Cardiac fibroblast (primary cell): Measurements from ENCODE around the gene MAN1C1.

Source experiments
- DNase-seq, 2 donors: peaks; one replicate each; pipeline versions ENCODE4 v3.0.0 to v3.0.0-alpha.2; 2010; ENCODE audit warnings: low read depth in 2 of 2
- H3K4me3 ChIP-seq, 2 donors: replicated peaks in 1 of 2; 1 replicate in 1 of 2; 2 replicates in 1 of 2; pipeline ENCODE4 v1.5.1; 2011; ENCODE audit warnings: low read depth in 2 of 2, low read length in 2 of 2, mild to moderate bottlenecking in 2 of 2, moderate library complexity in 1 of 2
- TF ChIP-seq, protein P1 (sequence below): IDR thresholded peaks from one replicate; pipeline ENCODE4 v1.5.1; 2011; ENCODE audit warnings: low read depth, mild to moderate bottlenecking, low read length, inconsistent platforms

MAN1C1 gene

DNA sequence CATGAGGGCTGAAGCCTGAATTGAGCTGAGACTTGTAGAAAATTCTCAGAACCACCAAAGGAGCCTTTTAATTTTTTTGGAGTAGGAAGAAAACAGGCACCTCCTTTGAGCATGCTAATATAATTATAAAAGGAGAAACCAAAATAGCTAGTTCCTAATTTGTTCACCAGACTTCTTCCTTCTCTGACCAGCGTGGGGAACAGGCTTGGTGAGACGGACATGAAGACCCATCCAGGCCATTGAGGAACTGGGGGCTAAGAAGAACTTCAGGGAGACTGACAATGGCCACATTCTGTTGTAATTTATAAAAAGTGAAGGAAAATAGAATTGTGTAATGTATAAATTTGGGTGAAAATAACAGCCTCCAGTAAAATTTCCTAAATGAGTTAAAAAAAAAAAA lies 62.6 kb downstream of the MAN1C1 start:
- DNase-seq: no peak
- TF ChIP-seq, protein P1, sequence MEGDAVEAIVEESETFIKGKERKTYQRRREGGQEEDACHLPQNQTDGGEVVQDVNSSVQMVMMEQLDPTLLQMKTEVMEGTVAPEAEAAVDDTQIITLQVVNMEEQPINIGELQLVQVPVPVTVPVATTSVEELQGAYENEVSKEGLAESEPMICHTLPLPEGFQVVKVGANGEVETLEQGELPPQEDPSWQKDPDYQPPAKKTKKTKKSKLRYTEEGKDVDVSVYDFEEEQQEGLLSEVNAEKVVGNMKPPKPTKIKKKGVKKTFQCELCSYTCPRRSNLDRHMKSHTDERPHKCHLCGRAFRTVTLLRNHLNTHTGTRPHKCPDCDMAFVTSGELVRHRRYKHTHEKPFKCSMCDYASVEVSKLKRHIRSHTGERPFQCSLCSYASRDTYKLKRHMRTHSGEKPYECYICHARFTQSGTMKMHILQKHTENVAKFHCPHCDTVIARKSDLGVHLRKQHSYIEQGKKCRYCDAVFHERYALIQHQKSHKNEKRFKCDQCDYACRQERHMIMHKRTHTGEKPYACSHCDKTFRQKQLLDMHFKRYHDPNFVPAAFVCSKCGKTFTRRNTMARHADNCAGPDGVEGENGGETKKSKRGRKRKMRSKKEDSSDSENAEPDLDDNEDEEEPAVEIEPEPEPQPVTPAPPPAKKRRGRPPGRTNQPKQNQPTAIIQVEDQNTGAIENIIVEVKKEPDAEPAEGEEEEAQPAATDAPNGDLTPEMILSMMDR: no peak
- no peak overlapping the region for H3K4me3 ChIP-seq

DNA sequence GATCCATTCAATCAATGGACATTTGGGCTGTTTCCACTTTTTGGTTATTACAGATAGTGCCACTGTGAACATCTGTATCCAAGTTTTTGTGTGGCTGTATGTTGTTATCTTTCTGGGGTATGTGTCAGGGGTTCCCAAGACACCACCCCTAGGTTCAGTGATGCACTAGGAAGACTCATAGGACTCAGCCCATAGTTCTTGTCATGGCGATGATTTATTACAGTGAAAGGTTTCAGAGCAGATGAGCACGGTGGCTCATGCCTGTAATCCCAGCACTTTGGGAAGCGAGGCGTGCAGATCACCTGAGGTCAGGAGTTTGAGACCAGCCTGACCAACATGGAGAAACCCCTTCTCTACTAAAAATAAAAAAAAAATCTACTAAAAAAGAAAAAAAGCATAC lies 64.1 kb downstream of the MAN1C1 start:
- no peak overlapping the region for H3K4me3 ChIP-seq
- TF ChIP-seq, protein P1: no peak
- no peak for DNase-seq

DNA sequence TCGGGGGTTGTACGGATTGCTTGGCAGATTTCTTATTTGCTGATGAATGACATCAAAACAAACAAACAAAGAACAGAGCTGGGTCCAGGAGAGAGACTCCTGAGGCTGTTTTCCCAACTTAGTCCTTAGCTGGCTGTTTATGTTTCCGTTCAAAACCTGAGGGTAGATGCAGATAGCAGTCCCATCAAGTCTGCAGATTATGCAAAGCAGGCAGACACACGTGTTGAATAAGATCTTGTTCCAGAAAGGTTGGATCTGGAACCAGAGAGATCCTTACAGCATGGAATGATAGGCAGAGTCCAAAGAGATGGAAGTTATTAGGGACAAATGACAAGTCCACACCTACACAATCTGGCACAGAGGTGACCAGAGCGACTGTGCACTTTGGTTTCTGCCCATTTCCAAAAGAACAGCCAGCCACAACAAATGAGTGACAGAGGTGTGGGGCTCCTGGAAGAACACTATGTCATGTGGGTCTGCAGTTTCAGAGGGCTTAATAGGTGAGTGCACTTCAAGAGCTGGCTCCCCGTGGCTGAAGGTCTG lies 65.5 kb downstream of the MAN1C1 start:
- no peak for DNase-seq
- TF ChIP-seq, protein P1: no peak

DNA sequence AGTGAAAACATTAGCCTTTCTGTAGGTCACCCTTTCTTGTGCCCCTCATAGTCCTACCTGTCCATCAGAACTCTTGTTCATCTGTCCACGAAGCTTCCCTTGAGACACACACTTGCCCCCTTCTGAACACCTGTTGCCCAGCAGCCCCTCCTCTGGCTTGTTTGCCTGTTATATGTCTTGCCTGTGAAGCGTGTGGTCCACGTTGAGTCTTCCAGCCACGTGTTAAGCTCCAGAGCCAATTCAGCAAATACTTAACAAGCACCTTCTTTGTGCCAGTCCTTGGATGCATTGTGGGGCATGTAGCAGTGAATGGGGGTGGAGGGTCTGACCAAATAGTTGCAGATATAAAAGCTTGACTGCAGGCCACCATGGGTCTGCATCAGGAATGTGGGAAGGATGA lies 66.6 kb downstream of the MAN1C1 start:
- H3K4me3 ChIP-seq: no peak overlapping the region
- TF ChIP-seq, protein P1: no peak
- DNase-seq: no peak

More for the DNA sequence above, 65.5 kb downstream of the MAN1C1 start:
- no peak overlapping the region for H3K4me3 ChIP-seq

DNA sequence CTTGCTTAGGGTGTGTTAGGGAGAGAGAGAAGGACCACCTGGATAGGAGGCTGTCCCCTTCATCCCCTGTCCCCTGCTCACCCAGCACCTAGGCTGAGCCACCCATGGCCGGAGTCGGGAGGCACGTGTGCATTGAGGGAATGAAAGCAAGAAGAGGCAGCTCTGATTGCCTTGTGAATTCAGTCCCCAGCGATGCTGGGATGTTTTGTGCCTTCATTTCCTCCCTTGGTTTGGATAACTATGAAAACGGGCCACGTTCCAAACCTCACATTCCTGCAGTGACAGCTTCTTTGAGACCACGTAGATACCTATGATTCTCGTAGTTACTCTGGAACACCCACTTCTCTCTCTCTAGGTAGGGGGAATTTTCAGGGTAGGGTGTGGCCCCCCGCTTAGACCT lies 67.1 kb downstream of the MAN1C1 start:
- peak in 1 of 2 donors; percentile 73 for DNase-seq
- H3K4me3 ChIP-seq: no peak overlapping the region
- TF ChIP-seq, protein P1: no peak

DNA sequence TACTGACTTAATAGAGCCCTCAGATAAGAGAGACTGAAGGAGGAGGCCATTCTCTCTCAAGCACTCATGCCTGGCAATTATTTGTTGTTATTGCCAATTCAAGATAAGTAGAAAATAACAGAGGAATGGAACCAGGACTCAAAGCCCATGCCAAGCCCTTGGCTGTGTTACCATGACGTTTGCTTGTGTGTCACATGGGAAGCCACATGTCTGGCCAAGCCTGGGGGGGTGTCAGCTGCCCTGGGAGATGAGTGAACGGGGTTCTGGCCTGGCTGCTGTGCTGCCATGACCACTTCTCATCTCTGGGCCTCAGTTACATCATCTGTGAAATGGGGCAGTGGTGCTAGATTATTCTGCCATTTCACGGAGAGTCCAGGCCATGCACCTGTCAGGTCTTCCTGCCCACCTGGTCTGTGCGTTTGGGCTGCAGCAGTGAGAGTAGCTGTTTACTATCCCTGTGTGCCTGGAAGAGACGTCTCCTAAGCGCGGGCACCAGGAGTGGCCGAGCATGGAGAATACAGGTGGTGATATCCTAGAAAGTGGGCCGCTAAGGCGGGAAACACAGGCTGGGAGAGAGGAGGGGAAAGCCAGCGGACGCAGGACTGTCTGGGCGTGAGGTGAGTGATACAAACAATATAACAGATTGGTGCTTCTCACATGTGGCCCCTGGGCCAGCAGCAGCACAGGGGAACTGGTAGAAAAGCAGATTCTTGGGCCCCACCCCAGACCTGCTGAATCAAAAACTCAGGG lies 67.8 kb downstream of the MAN1C1 start:
- DNase-seq: peak in 1 of 2 donors; percentile 77
- TF ChIP-seq, protein P1: no peak
- no peak overlapping the region for H3K4me3 ChIP-seq
